SKM-1 (cell line): ENCODE data around the gene LRRC17.

ENCODE experiments used
- DNase-seq: peaks from one replicate; lab custom pipeline; 2025; ENCODE audit not compliant: unreplicated experiment; lab: John Stamatoyannopoulos, UW

Gene LRRC17

GRCh38 chr7:102912742-102913141, at the start of gene LRRC17:
TSS of gene LRRC17 (plus strand) at chr7:102913000. CDS start at chr7:102933914, 20,914 bp downstream.
- DNase-seq: no peak

GRCh38 chr7:102864958-102865357, 47.8 kb upstream of the LRRC17 start:
- DNase-seq: no peak

- no peak for DNase-seq
These were observed 46.1 kb upstream of the LRRC17 start for GRCh38 chr7:102866535-102867215.

GRCh38 chr7:102869195-102869594, 43.6 kb upstream of the LRRC17 start:
- no peak for DNase-seq

- no peak for DNase-seq
These were observed 40.3 kb upstream of the LRRC17 start for GRCh38 chr7:102872460-102872859.

- no peak for DNase-seq
These were observed 39.2 kb upstream of the LRRC17 start for GRCh38 chr7:102873470-102874165.

- DNase-seq: no peak
These were observed 38.5 kb upstream of the LRRC17 start for GRCh38 chr7:102874166-102874829.

GRCh38 chr7:102874966-102875365, 37.8 kb upstream of the LRRC17 start:
- DNase-seq: no peak

GRCh38 chr7:102875700-102876295, 37.0 kb upstream of the LRRC17 start:
- no peak for DNase-seq

GRCh38 chr7:102883098-102883860, 29.5 kb upstream of the LRRC17 start:
- DNase-seq: no peak

- DNase-seq: no peak
These were observed 24.1 kb upstream of the LRRC17 start for GRCh38 chr7:102888561-102889233.

- DNase-seq: no peak
These were observed 22.9 kb upstream of the LRRC17 start for GRCh38 chr7:102889851-102890250.

GRCh38 chr7:102890292-102890970, 22.4 kb upstream of the LRRC17 start:
- peak; percentile 61 for DNase-seq

GRCh38 chr7:102890971-102891692, 21.7 kb upstream of the LRRC17 start:
- no peak for DNase-seq

- DNase-seq: peak; percentile 24
These were observed 21.0 kb upstream of the LRRC17 start for GRCh38 chr7:102891693-102892261.

- peak; percentile 72 for DNase-seq
These were observed 20.0 kb upstream of the LRRC17 start for GRCh38 chr7:102892631-102893278.

- DNase-seq: no peak
These were observed 17.2 kb upstream of the LRRC17 start for GRCh38 chr7:102895602-102896001.

- DNase-seq: no peak
These were observed 16.2 kb upstream of the LRRC17 start for GRCh38 chr7:102896585-102896984.
